Posterior vena cava (tissue), 2 donors: Measurements from ENCODE around the gene KRTAP9-9. TPM values are rescaled to one million over a fixed set of nuclear protein-coding genes. Genes with fewer than 3 reads are reported as not detected.

Source experiments
- total RNA-seq, 2 donors: library from RNA; stranded (reverse); fragmentation: NEBNext Ultra II Directional; extraction: Animal tissue kit (Norgen Biotek cat#: 25700); gene quantifications; one replicate each; pipeline ENCODE4 v1.2.1, GENCODE V29; 2021
- donor health status: DM: yes; HTN: yes; CAD: no.
- donor health status: DM: yes; HTN: yes; CAD: no.

The KRTAP9-9 gene
- total RNA-seq, 2 donors from 2014 or later, result not detected

Other genes with a start within 250 kb of the KRTAP9-9 start
- gene KRTAP3-1, start 246.3 kb upstream of the KRTAP9-9 start, total RNA-seq, result not detected
- gene KRTAP1-5, start 228.2 kb upstream of the KRTAP9-9 start, total RNA-seq, result not detected
- gene KRTAP1-4, start 225.2 kb upstream of the KRTAP9-9 start, total RNA-seq, result not detected
- not detected for gene KRTAP1-3, start 220.5 kb upstream of the KRTAP9-9 start, total RNA-seq
- not detected for gene KRTAP1-1, start 213.9 kb upstream of the KRTAP9-9 start, total RNA-seq
- not detected for gene KRTAP2-1, start 208.1 kb upstream of the KRTAP9-9 start, total RNA-seq
- not detected for gene KRTAP2-2, start 200.2 kb upstream of the KRTAP9-9 start, total RNA-seq
- not detected for gene KRTAP2-3, start 195.3 kb upstream of the KRTAP9-9 start, total RNA-seq
- not detected for gene KRTAP2-4, start 189.5 kb upstream of the KRTAP9-9 start, total RNA-seq
- gene KRTAP4-7, start 171.2 kb upstream of the KRTAP9-9 start, total RNA-seq, result not detected
- gene KRTAP4-8, start 157.2 kb upstream of the KRTAP9-9 start, total RNA-seq, result not detected
- not detected for gene KRTAP4-16, start 153.2 kb upstream of the KRTAP9-9 start, total RNA-seq
- not detected for gene KRTAP4-9, start 150.0 kb upstream of the KRTAP9-9 start, total RNA-seq
- gene KRTAP4-11, start 137.0 kb upstream of the KRTAP9-9 start, total RNA-seq, result not detected
- gene KRTAP4-12, start 131.2 kb upstream of the KRTAP9-9 start, total RNA-seq, result not detected
- not detected for gene KRTAP4-6, start 114.8 kb upstream of the KRTAP9-9 start, total RNA-seq
- gene KRTAP4-5, start 105.6 kb upstream of the KRTAP9-9 start, total RNA-seq, result not detected
- gene KRTAP4-4, start 94.6 kb upstream of the KRTAP9-9 start, total RNA-seq, result not detected
- not detected for gene KRTAP4-3, start 87.2 kb upstream of the KRTAP9-9 start, total RNA-seq
- not detected for gene KRTAP4-2, start 77.2 kb upstream of the KRTAP9-9 start, total RNA-seq
- not detected for gene KRTAP4-1, start 70.5 kb upstream of the KRTAP9-9 start, total RNA-seq
- gene KRTAP9-1, start 65.5 kb upstream of the KRTAP9-9 start, total RNA-seq, result not detected
- gene KRTAP9-2, start 28.7 kb upstream of the KRTAP9-9 start, total RNA-seq, result not detected
- gene KRTAP9-3, start 22.9 kb upstream of the KRTAP9-9 start, total RNA-seq, result not detected
- not detected for gene KRTAP9-8, start 17.4 kb upstream of the KRTAP9-9 start, total RNA-seq
- gene KRTAP9-4, start 5.7 kb upstream of the KRTAP9-9 start, total RNA-seq, result not detected
- not detected for gene KRTAP9-6, start 10.0 kb downstream of the KRTAP9-9 start, total RNA-seq
- not detected for gene KRTAP9-7, start 20.3 kb downstream of the KRTAP9-9 start, total RNA-seq
- gene KRTAP29-1, start 47.5 kb downstream of the KRTAP9-9 start, total RNA-seq, result not detected
- gene KRTAP16-1, start 53.9 kb downstream of the KRTAP9-9 start, total RNA-seq, result not detected
- gene KRTAP17-1, start 60.3 kb downstream of the KRTAP9-9 start, total RNA-seq, result not detected
- gene KRT33A, start 95.4 kb downstream of the KRTAP9-9 start, total RNA-seq, result not detected
- gene KRT33B, start 114.4 kb downstream of the KRTAP9-9 start, total RNA-seq, result not detected
- not detected for gene KRT34, start 126.9 kb downstream of the KRTAP9-9 start, total RNA-seq
- not detected for gene KRT31, start 142.2 kb downstream of the KRTAP9-9 start, total RNA-seq
- gene KRT37, start 169.2 kb downstream of the KRTAP9-9 start, total RNA-seq, result not detected
- not detected for gene KRT38, start 185.6 kb downstream of the KRTAP9-9 start, total RNA-seq
- under 1 TPM in 1 of 2 donors, not detected in 1; 0.23 TPM for gene KRT32, start 212.0 kb downstream of the KRTAP9-9 start, total RNA-seq
- not detected for gene KRT35, start 225.8 kb downstream of the KRTAP9-9 start, total RNA-seq
- not detected for gene KRT36, start 234.5 kb downstream of the KRTAP9-9 start, total RNA-seq